ENCODE measurements around the gene PABPN1L.
A peak's percentile ranks its signal among the peaks of the same experiment; 100 is the strongest.

The PABPN1L gene

GRCh38 chr16:88866151-88866920, at the start of gene PABPN1L:
TSS of gene PABPN1L (minus strand) at chr16:88866660. CDS start at chr16:88866606, 54 bp downstream.
- peak; percentile 30 for DNase-seq

GRCh38 chr16:88915639-88916327, 49.3 kb upstream of the PABPN1L start:
- DNase-seq = no peak

GRCh38 chr16:88914750-88915368, 48.4 kb upstream of the PABPN1L start:
- DNase-seq = no peak

DNA sequence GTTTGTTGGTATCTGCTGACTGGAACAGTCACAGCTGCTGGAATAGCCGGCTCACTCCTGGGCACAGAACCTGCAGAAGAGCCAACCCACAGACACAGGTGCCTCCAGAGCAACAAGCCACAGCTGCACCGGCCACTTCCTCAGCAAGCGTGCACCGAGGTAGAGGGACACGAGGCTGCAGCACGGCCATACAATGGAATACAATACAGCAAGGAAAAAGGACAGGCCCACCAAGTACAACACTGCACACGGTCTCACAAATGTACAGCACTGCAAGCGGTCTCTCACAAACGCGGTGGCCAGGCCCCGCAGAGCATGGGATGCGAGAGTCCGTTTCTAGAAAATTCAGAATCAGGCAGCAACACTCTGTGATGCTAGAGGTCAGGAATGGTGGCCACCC, 47.4 kb upstream of the PABPN1L start:
- DNase-seq = no peak

GRCh38 chr16:88913001-88913612, 46.6 kb upstream of the PABPN1L start:
- no peak for DNase-seq

DNA sequence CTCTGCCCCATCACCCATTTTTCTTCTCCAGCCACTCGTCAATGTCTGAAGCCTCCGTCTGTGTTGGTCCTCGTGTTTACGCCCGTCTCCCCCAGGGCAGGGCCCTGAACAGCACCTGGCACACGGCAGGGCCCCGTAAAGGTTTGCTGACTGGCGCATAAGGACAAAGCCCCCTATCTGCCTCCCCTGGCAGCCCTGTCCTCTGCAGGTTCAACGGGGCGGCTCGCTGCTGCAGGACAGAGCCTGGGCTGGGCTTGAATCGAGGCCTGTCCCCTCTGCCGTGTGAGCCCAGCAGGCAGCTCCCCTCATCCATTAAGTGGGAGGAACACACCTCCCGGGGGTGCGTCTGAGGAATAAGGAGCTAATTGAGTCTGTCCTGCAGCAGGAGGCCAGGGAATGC, 46.1 kb upstream of the PABPN1L start:
- DNase-seq = no peak

DNA sequence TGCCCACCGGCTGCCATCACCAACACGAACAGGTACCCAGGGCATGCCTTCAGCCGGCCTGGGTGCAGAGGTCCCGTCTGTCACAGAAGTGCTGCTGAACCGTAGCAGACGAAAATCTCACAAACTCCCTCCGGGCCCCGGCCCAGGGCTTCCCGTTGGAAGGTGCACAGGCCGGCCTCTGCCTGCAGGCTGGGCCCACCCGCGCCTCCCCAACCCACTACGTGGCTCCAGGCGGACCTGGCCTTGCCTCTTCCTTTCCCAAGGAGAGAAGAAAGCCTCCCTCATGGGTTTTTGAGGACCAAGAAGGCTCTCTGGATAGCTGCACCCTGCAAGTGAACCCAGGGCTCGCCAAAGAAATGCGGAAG, 45.5 kb upstream of the PABPN1L start:
- no peak for DNase-seq

GRCh38 chr16:88911136-88911945, 44.9 kb upstream of the PABPN1L start:
- DNase-seq = no peak

DNA sequence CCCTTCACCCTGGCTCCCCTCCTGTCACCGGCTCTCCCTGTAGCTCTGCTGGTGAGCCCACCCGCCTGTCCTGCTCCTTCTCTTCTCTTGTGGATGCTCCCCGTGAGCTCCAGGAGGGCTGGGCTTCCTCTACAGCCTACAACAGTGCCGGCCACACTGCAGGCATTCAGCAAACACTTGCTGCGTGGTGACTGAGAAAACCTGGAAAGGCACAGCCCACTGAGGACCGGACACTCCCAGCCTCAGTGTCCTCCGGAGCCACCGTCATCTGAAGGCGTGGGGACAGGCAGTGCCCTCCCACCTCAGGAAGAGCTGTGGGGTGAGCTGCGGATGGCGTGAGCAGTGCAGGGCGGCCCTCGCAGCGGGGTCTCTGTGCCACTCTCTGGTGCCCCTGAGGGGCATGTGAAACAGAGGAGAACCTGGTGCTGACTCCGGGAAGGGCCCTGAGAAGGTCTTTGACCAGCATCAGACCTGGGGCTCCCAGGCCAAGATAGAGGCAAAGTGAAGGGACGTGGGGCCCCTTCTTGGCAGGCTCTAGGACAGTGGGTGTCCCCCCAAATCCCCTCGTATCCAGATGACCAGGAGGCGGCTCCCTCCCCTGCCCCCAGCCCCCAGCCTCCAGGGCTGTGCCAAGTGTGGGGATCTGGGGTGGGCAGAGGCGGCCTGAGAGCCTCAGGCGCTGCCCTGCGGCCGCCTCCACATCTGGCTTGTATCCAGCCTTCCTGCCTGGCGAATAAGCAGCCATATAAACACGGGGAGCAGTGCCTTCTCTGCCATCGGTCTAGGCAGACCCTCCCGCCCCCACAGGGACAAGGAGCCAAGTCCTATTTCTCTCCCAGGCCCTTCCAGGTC, 44.0 kb upstream of the PABPN1L start:
- no peak for DNase-seq

- no peak for DNase-seq
Measured at GRCh38 chr16:88909431-88910210, 43.2 kb upstream of the PABPN1L start.

GRCh38 chr16:88908307-88908706, 41.8 kb upstream of the PABPN1L start:
- DNase-seq = no peak

DNA sequence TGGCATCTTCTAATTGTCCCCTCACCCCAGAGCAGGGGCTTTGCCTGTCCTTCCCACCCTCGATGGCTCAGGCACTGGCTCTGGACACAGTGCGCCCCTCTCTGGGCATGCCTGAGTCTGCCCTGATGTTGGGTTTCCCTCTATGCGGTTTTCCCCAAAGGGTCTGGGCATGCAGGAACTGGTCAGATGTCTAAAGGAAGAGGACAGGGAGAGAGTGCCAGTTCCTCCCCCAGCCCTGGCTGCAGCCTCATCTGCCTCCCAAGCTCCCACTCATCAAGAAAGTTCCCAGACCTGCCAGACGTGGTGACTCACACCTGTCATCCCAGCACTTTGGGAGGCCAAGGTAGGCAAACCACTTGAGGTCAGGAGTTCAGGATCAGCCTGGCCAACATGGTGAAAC, 41.3 kb upstream of the PABPN1L start:
- no peak for DNase-seq

DNA sequence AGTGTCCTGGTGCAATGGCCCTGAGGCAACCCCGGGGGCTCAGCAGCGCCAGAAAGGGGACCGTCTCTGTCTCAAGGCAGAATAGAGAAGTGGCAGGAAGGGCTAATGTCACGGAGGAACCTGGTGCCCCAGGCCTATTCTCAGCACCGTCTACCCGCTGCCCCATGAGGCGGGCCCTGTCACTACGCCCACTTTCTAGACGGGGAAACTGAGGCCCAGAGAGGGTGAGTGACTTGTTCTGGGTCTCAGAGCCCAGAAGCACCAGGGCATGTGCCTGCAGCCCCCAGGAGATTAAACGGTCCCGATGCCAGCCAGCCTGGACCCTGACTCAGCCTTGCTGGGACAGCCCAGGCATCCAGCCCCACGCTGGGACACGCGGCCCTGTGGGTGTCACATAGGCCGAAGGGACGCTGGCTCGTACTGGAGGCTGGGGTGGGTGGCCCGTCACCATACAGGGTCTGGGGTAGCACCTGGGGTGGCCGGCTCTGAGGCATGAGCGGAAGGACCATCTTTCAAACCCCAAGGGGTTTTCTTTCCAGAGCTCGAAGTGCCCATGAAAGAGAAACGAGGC, 40.2 kb upstream of the PABPN1L start:
- no peak for DNase-seq

DNA sequence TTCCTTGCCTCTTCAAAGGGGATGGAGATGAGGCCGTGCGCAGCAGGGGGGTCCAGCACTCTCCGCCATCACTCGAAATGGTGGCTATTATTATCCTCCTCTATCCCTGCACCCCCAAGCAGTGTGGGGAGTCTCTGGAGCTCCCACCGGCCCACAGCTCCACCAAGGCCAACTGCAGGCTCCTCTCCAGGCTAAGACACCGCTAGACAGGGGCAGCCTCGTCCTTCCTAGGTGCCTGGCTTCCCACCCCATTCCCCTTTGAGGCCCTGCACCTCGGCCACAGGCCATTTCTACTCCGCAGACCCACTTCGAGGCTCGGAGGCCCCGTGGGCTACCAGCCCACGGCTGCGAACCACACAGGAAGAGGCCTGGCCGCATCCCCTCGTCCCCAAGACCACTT, 39.6 kb upstream of the PABPN1L start:
- no peak for DNase-seq

- DNase-seq = peak; percentile 27
Measured at GRCh38 chr16:88905563-88905962, 39.1 kb upstream of the PABPN1L start.

- DNase-seq = no peak
Measured at GRCh38 chr16:88904676-88905365, 38.4 kb upstream of the PABPN1L start.

GRCh38 chr16:88903267-88903666, 36.8 kb upstream of the PABPN1L start:
- no peak for DNase-seq

- no peak for DNase-seq
Measured at GRCh38 chr16:88902744-88903143, 36.3 kb upstream of the PABPN1L start.

DNA sequence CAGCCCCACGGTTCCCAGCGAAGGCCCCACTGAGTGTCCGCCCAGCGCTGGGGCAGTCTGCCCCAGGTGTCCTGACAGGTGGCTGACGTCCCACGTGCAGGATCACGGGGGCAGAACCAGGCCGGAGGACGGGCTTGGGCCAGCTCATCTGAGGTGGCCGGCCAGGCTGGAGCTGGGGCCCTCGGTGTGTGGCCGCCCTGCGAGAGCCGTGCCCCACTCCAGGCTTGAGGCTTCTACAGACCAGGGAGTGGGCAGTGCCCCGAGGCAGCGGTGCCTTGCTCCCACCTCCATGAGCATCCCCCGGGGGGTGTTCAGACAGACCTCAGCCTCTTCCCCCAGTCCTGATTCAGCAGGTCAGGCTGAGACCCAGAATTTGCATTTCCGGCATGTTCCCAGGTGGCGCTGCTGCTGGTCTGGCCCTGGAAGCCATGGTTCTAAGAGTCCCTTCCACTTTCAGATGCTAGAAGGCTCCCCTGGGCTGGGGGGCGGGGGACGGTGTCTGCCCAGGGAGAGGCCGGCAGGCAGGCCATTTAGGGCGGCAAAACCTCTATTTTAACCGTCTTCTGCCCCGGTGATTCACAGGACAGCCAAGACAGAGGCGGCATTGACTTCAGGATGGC, 35.4 kb upstream of the PABPN1L start:
- no peak for DNase-seq

DNA sequence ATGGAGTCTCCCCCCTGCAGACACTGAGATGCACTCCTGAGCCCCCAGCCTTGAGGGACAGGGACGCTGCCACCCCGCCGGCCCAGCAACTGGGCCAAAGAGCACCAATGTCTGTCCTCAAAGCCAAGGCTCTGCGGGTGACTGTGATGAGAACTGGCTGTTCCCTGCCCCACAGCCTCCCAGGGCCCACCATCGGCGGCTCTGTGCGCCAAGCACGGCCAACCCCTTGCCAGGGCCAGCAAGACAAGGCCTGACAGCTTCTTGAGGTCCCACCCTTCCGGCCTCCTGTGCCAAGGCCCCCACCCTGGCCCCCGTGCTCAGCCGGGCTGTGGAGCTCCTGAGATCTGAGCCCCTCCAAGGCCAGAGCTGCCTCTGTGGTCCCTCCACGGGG, 34.2 kb upstream of the PABPN1L start:
- no peak for DNase-seq

All from NCI-H1436 (cell line).